OCI-LY7 (cell line): ENCODE measurements around the gene PPP1R16B.

Experiments
- CTCF ChIP-seq: fragments of 200-600 bp; sonication (generic); conservative IDR thresholded peaks from 2 replicates; pipeline ENCODE4 v1.5.1; 2014; ENCODE audit warnings: mild to moderate bottlenecking, antibody characterized with exemption, low read length, moderate library complexity, mixed read lengths
- EZH2phosphoT487 ChIP-seq: fragments of 200-600 bp; sonication (generic); IDR thresholded peaks from 2 replicates; pipeline ENCODE4 v1.6.1; 2018; ENCODE audit warnings: low read depth, borderline replicate concordance, mild to moderate bottlenecking, mixed run types, antibody characterized with exemption, low read length, moderate library complexity, mixed read lengths

GRCh38 chr20:38812709-38813573 lies 7.4 kb downstream of the PPP1R16B start:
- no peak for TF ChIP-seq CTCF
- TF ChIP-seq EZH2phosphoT487: no peak
